Prostate gland (tissue), 2 donors: ENCODE results near the gene COA5.

Source experiments
- POLR2A ChIP-seq: fragments of 450-650 bp; IDR thresholded peaks from one replicate; pipeline ENCODE4 v1.6.1; 2016; ENCODE audit warnings: antibody characterized with exemption, mild to moderate bottlenecking
- POLR2AphosphoS5 ChIP-seq: sonication (generic); formaldehyde crosslinking; IDR thresholded peaks from one replicate; pipeline ENCODE4 v1.6.1; 2017; ENCODE audit warnings: antibody characterized with exemption
- TF ChIP-seq, protein P1 (sequence below), 4 experiments: fragments of 200-600 bp in 2 of 4; fragments of 450-650 bp in 2 of 4; sonication (generic) in 2 of 4; IDR thresholded peaks; 1 replicate in 3 of 4; 2 replicates in 1 of 4; pipeline ENCODE4 v1.5.1; 2016 to 2019; ENCODE audit warnings: antibody characterized with exemption in 4 of 4, mild to moderate bottlenecking in 2 of 4, moderate library complexity in 2 of 4

DNA sequence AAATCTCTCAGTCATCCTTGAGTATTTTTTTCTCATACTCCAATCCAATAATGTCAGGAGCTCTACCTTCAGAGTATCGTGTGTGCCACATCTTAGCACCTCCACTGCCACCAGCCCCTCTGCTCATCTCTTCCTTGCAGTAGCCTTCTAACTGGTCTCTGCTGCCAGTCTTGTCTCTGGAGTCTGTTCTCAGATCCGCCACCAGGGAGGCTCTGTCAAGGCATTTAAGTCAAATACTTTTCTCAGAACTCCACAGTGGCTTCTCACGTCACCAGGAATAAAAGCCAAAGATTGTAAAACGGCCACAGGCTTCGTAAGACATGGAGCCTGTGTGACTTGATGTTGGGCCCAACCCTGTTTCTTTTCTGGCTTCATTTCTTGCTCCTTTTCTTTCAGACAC is 7.2 kb upstream of the COA5 start:
- no peak for TF ChIP-seq POLR2A
- TF ChIP-seq, protein P1, sequence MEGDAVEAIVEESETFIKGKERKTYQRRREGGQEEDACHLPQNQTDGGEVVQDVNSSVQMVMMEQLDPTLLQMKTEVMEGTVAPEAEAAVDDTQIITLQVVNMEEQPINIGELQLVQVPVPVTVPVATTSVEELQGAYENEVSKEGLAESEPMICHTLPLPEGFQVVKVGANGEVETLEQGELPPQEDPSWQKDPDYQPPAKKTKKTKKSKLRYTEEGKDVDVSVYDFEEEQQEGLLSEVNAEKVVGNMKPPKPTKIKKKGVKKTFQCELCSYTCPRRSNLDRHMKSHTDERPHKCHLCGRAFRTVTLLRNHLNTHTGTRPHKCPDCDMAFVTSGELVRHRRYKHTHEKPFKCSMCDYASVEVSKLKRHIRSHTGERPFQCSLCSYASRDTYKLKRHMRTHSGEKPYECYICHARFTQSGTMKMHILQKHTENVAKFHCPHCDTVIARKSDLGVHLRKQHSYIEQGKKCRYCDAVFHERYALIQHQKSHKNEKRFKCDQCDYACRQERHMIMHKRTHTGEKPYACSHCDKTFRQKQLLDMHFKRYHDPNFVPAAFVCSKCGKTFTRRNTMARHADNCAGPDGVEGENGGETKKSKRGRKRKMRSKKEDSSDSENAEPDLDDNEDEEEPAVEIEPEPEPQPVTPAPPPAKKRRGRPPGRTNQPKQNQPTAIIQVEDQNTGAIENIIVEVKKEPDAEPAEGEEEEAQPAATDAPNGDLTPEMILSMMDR (IDR thresholded peaks at IDR 0.05) = no peak
- TF ChIP-seq POLR2AphosphoS5 = no peak
